DMS 273 treated with DMSO at 0.1 percent for 48 hours (cell line): ENCODE data around the gene ITM2C.

ENCODE experiments used
- DNase-seq: peaks from one replicate; lab custom pipeline; 2025; lab: John Stamatoyannopoulos, UW

Gene ITM2C

GRCh38 chr2:230873661-230874401, 9.1 kb downstream of the ITM2C start:
- no peak for DNase-seq

DNA sequence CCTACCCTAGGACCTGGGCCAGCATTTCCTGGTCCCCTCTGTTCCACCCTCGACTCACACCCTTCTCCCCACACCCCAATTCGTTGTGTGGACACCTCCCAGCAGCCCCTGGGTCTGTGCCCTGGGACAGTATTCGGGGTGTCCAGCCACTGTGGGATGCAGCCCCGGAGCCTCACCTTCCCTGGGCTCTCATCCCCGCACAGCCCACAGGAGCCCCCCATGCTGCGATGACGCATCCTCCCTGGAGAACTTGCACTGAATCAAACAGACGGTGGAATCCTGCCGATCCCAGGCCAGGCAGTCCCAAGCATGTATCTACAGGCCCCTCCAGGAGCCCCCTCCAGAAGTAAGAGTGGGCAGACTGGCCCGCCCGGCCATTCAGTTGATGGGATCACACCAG, 9.7 kb downstream of the ITM2C start:
- DNase-seq, result no peak

DNA sequence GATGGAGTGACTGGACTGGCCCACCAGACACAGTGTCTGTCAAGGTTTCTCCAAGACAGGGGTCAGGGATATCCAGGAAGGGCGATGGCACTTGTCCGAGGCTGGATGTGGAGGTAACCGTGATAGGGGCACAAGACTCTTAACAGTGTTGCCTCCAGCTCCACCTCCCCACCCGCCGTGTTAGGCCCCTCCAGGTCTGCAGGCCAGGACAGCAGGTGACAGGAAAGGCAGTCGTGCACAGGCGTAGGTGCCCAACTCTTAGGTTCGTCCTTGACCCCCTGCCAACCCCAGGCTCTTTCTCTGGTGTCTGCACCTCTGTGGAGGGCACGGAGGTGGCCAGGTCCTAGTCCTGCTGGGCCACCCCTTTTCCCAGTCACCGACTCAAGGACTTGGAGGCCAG, 10.1 kb downstream of the ITM2C start:
- DNase-seq, result no peak

- no peak for DNase-seq
These were observed 10.9 kb downstream of the ITM2C start for GRCh38 chr2:230875347-230876315.

GRCh38 chr2:230877116-230877758, 12.5 kb downstream of the ITM2C start:
- DNase-seq, result no peak

- no peak for DNase-seq
These were observed 13.2 kb downstream of the ITM2C start for GRCh38 chr2:230877759-230878598.

GRCh38 chr2:230878599-230879188, 14.0 kb downstream of the ITM2C start:
- no peak for DNase-seq

DNA sequence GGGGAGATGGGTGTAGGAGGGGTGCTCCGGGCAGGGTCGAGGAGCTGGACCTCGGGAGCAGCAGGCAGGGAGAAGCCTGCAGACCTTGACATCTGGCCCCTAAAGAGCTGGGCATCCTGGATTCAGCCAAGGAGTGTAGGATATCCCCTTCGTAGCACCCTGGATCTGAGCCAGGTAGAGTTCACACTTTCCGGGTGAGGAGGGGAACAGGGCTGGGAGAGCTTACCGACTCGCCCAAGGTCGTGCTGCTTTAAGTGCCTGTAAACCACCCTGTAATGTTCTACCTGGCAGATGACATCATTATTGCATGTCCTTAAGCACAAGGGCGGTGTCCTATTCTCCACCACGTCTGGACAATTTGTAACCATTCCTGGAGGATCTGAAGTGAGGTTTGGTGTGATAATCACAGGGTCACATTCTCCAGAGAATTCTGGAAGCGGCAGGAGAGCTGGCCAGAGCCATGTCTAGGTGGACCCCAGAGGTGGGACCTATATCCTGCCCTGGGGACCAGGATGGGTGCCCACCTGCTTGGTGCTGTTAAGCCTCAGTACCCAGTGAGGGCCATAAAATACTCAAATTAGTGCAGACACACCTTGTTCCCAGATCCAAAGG, 14.6 kb downstream of the ITM2C start:
- DNase-seq, result no peak

GRCh38 chr2:230879891-230880290, 15.1 kb downstream of the ITM2C start:
- no peak for DNase-seq

DNA sequence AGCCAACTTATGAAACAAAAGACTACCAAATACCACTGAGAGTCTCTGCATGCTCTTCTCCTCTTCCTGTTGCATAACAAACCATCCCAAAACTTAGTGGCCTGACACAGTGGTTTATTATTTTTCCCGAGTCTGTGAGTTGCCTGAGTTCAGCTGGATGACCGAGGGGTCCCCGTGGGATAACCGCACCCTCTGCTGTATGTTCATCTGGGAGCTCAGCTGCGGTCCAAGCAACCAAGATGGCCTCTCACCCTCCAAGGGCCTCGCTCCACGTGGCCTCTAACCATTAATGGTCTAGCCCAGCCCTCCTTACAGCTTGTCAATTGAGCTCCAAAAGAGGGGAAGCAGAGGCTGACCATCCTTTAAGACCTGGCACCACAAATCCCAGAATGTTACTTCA, 17.1 kb downstream of the ITM2C start:
- no peak for DNase-seq

- no peak for DNase-seq
These were observed 20.9 kb downstream of the ITM2C start for GRCh38 chr2:230885463-230886130.

DNA sequence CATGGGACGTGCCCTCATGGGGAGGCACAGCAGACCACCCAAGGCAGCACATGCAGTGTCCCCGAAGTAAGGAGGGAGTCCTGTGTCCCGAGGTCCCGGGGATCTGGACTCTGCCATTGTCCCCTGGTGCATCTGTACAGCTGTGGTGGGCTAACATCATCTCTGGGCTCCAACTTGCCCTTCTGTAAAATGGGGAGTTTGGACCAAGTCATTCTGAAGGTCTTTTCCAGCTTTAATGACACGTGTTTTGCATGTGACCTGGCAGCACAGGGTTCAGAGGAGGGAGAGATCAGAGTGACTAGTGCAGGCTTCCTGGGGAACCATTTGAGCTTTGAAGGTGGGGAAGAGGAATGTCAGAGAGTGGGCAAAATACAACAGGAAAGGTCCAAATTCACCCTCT, 21.5 kb downstream of the ITM2C start:
- DNase-seq, result no peak

DNA sequence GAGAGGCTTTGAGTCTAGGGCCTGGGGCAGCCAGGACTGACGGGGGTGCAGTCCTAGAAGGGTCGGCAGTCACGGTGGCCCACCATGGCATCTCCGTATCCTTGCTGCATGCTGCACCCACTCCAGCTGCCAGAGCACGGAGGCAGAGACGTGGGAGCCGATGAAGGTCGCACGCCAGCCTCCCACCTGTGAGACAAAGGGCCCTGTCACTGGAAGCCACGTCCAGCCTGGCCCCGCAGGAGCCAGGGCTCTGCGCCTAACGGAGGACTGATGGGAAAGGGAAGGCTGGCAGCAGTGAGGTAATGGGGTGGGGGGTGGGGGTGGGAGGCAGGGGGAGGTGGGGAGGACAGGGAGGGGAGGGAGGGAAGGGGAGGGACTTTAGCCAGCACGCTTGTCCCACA, 21.9 kb downstream of the ITM2C start:
- DNase-seq, result no peak

- DNase-seq, result no peak
These were observed 22.6 kb downstream of the ITM2C start for GRCh38 chr2:230887342-230887741.

DNA sequence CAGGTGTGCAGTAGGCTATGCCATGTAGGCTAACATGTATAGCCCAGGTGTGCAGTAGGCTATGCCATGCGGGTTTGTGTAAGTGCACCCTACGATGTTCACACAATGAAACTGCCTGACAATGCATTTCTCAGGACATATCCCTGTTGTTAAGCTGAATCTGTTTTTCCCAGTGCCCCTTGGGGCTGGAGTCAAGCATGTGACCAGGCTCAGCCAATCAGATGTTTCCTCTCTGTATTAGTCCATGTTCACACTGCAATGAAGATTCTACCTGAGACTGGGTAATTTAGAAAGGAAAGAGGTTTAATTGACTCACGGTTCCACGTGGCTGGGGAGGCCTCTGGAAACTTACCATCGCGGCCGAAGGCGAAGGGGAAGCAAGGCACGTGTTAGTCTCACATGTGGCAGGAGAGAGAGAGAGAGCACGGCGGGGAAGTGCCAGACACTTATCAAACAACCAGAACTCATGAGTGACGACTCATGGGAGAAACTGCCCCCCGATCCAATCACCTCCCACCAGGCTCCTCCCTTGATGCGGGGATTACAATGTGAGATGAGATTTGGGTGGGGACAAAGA, 24.2 kb downstream of the ITM2C start:
- no peak for DNase-seq

DNA sequence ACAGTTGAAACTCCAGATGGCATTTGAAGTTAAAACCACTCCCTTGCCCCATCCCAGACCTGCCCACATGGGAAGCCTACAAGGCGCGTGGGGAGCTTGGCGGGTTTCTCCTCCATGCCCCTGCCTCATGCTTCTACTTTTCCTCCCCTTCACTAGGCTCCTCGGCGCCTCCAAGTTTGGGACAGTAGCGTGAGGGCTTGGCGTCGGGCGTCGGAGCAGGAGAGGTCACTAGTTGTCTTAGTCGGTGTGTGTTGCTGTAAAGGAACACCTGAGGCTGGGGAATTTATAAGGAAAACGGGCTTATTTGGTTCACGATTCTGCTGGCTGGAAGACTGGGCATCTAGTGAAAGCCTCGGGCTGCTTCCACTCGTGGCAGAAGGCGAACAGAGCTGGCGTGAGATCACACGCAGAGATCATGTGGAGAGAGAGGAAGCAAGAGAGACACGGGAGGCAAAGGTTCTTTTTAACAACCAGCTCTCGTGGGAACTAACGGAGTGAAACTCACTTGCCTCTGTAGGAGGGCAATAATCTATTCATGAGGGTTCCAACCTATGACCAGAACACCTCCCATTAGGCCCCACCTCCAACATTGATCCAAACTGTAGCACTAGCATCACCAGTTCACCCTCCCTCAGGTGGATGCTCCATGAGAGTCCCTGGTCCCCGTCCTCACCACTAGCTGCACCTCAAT, 25.3 kb downstream of the ITM2C start:
- no peak for DNase-seq

DNA sequence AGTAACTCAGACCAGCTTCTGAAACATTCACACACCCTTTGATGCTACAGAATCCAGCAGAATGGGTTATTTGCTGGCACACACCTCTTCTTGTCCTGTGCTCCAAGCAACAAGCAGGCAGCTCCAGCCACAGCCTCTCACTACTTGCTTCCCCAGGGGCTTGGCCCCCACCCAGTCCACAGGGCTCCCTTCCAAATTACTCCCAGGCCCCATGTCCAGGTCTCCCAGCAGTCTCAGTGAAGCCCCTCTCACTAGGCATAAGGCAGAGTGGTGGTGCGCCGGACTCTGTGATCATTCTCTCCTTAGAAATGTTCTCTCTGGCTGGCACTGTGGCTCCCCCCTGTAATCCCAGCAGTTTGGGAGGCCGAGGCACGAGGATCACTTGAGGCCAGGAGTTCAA, 25.9 kb downstream of the ITM2C start:
- DNase-seq, result no peak

DNA sequence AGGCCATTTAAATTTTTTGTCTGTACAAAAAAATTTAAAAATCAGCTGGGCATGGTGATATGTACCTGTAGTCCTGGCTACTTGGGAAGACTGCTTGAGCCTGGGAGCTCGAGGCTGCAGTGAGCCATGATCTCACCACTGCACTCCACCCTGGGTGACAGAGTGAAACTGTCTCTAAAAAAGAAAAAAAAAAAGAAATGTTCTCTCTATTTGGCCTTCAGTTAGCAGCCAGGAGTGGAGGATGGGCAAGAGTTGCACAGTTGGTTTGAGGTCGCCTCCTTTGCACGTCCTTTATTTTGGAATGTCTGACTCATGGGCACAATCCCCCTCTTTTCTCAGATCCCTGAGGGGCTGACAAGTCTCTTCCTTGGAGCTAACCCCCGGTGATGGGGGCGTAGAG, 26.3 kb downstream of the ITM2C start:
- no peak for DNase-seq

- DNase-seq, result peak; percentile 83
These were observed 26.8 kb downstream of the ITM2C start for GRCh38 chr2:230891509-230891908.
